PC-9 (cell line): ENCODE measurements around the gene HSD17B2. TPM values are rescaled to one million over a fixed set of nuclear protein-coding genes. Genes with fewer than 3 reads are reported as not detected.

Experiments used
- BruUV-seq: library from RNA; stranded (reverse); fragments of 400-500 nt; replicated peaks from 2 replicates; lab custom pipeline; 2021; lab: Mats Ljungman, UMichigan
- CTCF ChIA-PET: fragments of 300-600 bp; sonication (Branson Sonifier 250); formaldehyde crosslinking; loops from one replicate; lab custom pipeline; 2022; ENCODE audit warnings: antibody characterized with exemption; lab: Charles Lee
- POLR2A ChIA-PET: fragments of 300-600 bp; sonication (Branson Sonifier 250); formaldehyde crosslinking; loops from one replicate; lab custom pipeline; 2022; ENCODE audit warnings: antibody characterized with exemption; ENCODE audit not compliant: unreplicated experiment; lab: Charles Lee
- DNase-seq, 2 experiments: peaks; one replicate each; pipeline versions ENCODE4 v3.0.0 to v3.0.0-alpha.2; 2015 to 2022; ENCODE audit warnings: mixed read lengths in 1 of 2
- H2AFZ ChIP-seq: fragments of 200-600 bp; sonication (generic); 2 replicates; pipeline ENCODE4 v1.8.1; 2017; ENCODE audit warnings: antibody characterized with exemption
- H3F3A ChIP-seq: fragments of 200-600 bp; sonication (generic); 2 replicates; pipeline ENCODE4 v1.8.1; 2017; ENCODE audit warnings: antibody characterized with exemption, mild to moderate bottlenecking, low read depth; ENCODE audit not compliant: insufficient read depth
- H3K27ac ChIP-seq: fragments of 200-600 bp; sonication (generic); 2 replicates; pipeline ENCODE4 v1.6.1; 2016; ENCODE audit warnings: mixed run types
- H3K27me3 ChIP-seq: fragments of 200-600 bp; sonication (generic); 2 replicates; pipeline ENCODE4 v1.6.1; 2016; ENCODE audit warnings: low read depth, mixed run types; ENCODE audit not compliant: insufficient read depth
- H3K36me3 ChIP-seq: fragments of 200-600 bp; sonication (generic); 2 replicates; pipeline ENCODE4 v1.6.1; 2016; ENCODE audit warnings: low read depth, mixed run types
- H3K4me1 ChIP-seq: fragments of 200-600 bp; sonication (generic); replicated peaks from 2 replicates; pipeline ENCODE4 v1.6.1; 2016; ENCODE audit warnings: mixed run types; ENCODE audit not compliant: insufficient read depth
- H3K4me2 ChIP-seq: fragments of 200-600 bp; sonication (generic); 2 replicates; pipeline ENCODE4 v1.6.1; 2017; ENCODE audit warnings: mixed run types
- H3K4me3 ChIP-seq: fragments of 200-600 bp; sonication (generic); 2 replicates; pipeline ENCODE4 v1.6.1; 2016; ENCODE audit warnings: mixed run types
- H3K79me2 ChIP-seq: fragments of 200-600 bp; sonication (generic); 2 replicates; pipeline ENCODE4 v1.6.1; 2017; ENCODE audit warnings: low read depth, mixed run types
- H3K9me2 ChIP-seq: fragments of 200-600 bp; sonication (generic); 2 replicates; pipeline ENCODE4 v1.8.1; 2017; ENCODE audit warnings: mild to moderate bottlenecking; ENCODE audit not compliant: insufficient read depth
- H3K9me3 ChIP-seq: fragments of 200-600 bp; sonication (generic); 2 replicates; pipeline ENCODE4 v1.8.1; 2016; ENCODE audit warnings: low read depth; ENCODE audit not compliant: insufficient read depth
- H4K20me1 ChIP-seq: fragments of 200-600 bp; sonication (generic); 2 replicates; pipeline ENCODE4 v1.8.1; 2017; ENCODE audit not compliant: insufficient read depth
- CTCF ChIP-seq: fragments of 200-600 bp; sonication (generic); conservative IDR thresholded peaks from 2 replicates; pipeline ENCODE4 v1.6.1; 2017; ENCODE audit warnings: mixed run types, antibody characterized with exemption, mild to moderate bottlenecking, moderate library complexity
- EZH2 ChIP-seq: fragments of 200-600 bp; sonication (generic); IDR thresholded peaks from 2 replicates; pipeline ENCODE4 v1.8.0; 2017; ENCODE audit warnings: antibody characterized with exemption, low read depth
- intact Hi-C: fragments of 100-400 bp; cut with micrococcal nuclease; formaldehyde crosslinking; loops from one replicate; pipeline ENCODE4 v1.10.0; 2022; ENCODE audit not compliant: unreplicated experiment
- total RNA-seq: library from RNA; stranded (reverse); gene quantifications from 2 replicates; pipeline ENCODE4 v1.2.3, GENCODE V29; 2021

HSD17B2 gene
- total RNA-seq, 1 experiment from 2014 or later, result not detected

- ChIA-PET CTCF (no interaction called here), POLR2A (no interaction called here)
- Histone ChIP-seq H3K79me2 (no peaks in the 10 kb centered on the region), H3F3A (no peaks in the 10 kb centered on the region), H3K27me3 (peaks cover 70% of the 10 kb centered on the region), H3K4me2 (no peak overlapping the region), H3K27ac (no peak overlapping the region), H3K36me3 (no peaks in the 10 kb centered on the region), H2AFZ (no peak overlapping the region), H4K20me1 (no peaks in the 10 kb centered on the region), H3K9me3 (no peaks in the 10 kb centered on the region), H3K4me1 (no peaks in the 10 kb centered on the region), H3K4me3 (no peak overlapping the region), H3K9me2 (no peaks in the 10 kb centered on the region)
- no peak for DNase-seq
- BruUV-seq, result no TSS peak
- intact Hi-C loops, result no loop called here
- TF ChIP-seq CTCF, result no peak
- TF ChIP-seq EZH2, result no peak
Observed at GRCh38 chr16:82043680-82044584, 8.9 kb downstream of the HSD17B2 start.

GRCh38 chr16:82044585-82044911, 9.5 kb downstream of the HSD17B2 start:
- Histone ChIP-seq H3K4me2 (no peak overlapping the region), H3K27me3 (peaks cover 70% of the 10 kb centered on the region)
- POLR2A ChIA-PET, result no interaction called here

GRCh38 chr16:82045465-82045864, 10.4 kb downstream of the HSD17B2 start:
- Histone ChIP-seq H3F3A (no peaks in the 10 kb centered on the region), H2AFZ (no peak overlapping the region), H3K9me3 (no peaks in the 10 kb centered on the region), H3K4me1 (no peaks in the 10 kb centered on the region), H3K36me3 (no peaks in the 10 kb centered on the region), H4K20me1 (no peaks in the 10 kb centered on the region), H3K4me3 (no peak overlapping the region), H3K27ac (no peak overlapping the region), H3K27me3 (peaks cover 70% of the 10 kb centered on the region), H3K79me2 (no peaks in the 10 kb centered on the region), H3K4me2 (no peak overlapping the region), H3K9me2 (no peaks in the 10 kb centered on the region)
- intact Hi-C loops, result no loop called here
- TF ChIP-seq EZH2 (no peak), CTCF (no peak)
- no TSS peak for BruUV-seq
- ChIA-PET POLR2A (no interaction called here), CTCF (no interaction called here)
- no peak for DNase-seq

More at GRCh38 chr16:82044585-82044911, 9.5 kb downstream of the HSD17B2 start:
- CTCF ChIA-PET, result no interaction called here
- H2AFZ ChIP-seq, result no peak overlapping the region
- no peaks in the 10 kb centered on the region for H4K20me1 ChIP-seq
- no peaks in the 10 kb centered on the region for H3K9me3 ChIP-seq
- H3K27ac ChIP-seq, result no peak overlapping the region
- no TSS peak for BruUV-seq
- no peaks in the 10 kb centered on the region for H3K9me2 ChIP-seq
- no peaks in the 10 kb centered on the region for H3K4me1 ChIP-seq
- no peaks in the 10 kb centered on the region for H3K36me3 ChIP-seq
- no peaks in the 10 kb centered on the region for H3F3A ChIP-seq
- TF ChIP-seq EZH2 (no peak), CTCF (no peak)
- H3K4me3 ChIP-seq, result no peak overlapping the region
- no peak for DNase-seq
- no peaks in the 10 kb centered on the region for H3K79me2 ChIP-seq
- intact Hi-C loops, result no loop called here
